ENCODE data around the gene PSMC3.

DNA sequence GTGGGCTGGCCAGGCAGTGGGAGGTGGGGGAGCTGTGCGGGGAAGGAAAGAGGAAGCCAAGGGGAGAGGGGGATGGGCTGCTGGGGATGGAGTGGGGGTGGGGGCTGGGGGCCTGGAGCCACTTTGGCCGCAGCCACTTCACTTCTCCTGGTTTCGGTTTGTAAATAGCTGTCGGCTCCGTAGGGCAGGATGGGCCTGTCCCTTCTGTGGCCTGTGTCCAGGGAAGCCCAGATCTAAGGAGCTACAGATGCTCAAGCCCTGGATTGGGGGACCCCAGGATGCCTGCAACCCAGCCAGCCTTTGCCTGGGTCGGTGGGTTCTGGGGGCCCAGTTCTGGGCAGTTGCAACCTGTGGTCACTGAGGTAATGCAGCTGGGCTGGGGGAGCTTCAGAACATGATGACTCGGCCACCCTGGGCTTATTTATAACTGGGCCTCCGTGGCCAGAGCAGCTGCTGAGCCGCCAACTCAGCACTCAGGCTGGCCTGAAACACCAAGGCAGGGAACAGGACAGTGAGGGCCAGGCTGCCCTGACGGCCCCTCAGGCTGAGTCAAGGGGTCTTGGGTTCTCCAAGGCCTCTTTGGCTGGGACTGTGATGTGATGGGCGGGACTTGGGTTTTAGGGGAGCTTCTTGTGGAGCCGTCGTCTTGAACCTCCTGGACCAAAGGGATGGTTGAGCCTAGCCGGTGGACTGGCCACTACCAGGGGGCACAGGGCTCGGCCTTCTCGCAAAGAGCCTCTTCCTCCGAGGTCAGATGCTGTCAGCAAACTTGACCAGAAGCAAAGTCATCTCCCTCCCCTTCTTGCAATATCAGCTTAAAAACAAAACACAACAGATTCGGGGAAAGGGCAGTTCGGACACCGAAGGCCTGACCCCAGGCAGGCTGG is 32.8 kb downstream of the PSMC3 start:
- TF ChIP-seq ZNF274 (IDR thresholded peaks at IDR 0.05; ENCODE audit: low read depth, low read length), result no peak
- TF ChIP-seq YY1 (IDR thresholded peaks at IDR 0.05; ENCODE audit: insufficient read depth, insufficient read length), result no peak

Measured in NT2/D1 (cell line).